DOHH2 (cell line): ENCODE results near the gene RNF149.

Experiments
- H3F3A ChIP-seq: fragments of 200-600 bp; sonication (generic), shearing (Covaris generic); 2 replicates; pipeline ENCODE4 v1.6.0; 2016; ENCODE audit warnings: antibody characterized with exemption, mild to moderate bottlenecking; ENCODE audit not compliant: control insufficient read depth, insufficient read depth
- H3K27ac ChIP-seq: fragments of 200-600 bp; sonication (generic); 2 replicates; pipeline ENCODE4 v1.5.1; 2014; ENCODE audit warnings: low read depth, mild to moderate bottlenecking, low read length, moderate library complexity
- H3K27me3 ChIP-seq: fragments of 200-600 bp; sonication (generic); 2 replicates; pipeline ENCODE4 v1.6.1; 2014; ENCODE audit warnings: mild to moderate bottlenecking, low read length, mixed read lengths; ENCODE audit not compliant: control insufficient read depth
- H3K36me3 ChIP-seq: fragments of 200-600 bp; sonication (generic); 2 replicates; pipeline ENCODE4 v1.6.1; 2014; ENCODE audit warnings: mild to moderate bottlenecking, low read length, moderate library complexity, mixed read lengths; ENCODE audit not compliant: control insufficient read depth
- H3K4me1 ChIP-seq: fragments of 200-600 bp; sonication (generic); 2 replicates; pipeline ENCODE4 v1.6.1; 2014; ENCODE audit warnings: mild to moderate bottlenecking, low read length, mixed read lengths; ENCODE audit not compliant: control insufficient read depth
- H3K4me2 ChIP-seq: fragments of 200-600 bp; sonication (generic); 2 replicates; pipeline ENCODE4 v1.6.0; 2014; ENCODE audit warnings: mild to moderate bottlenecking, low read length, moderate library complexity
- H3K4me3 ChIP-seq: fragments of 200-600 bp; sonication (generic); 2 replicates; pipeline ENCODE4 v1.5.1; 2014; ENCODE audit warnings: mild to moderate bottlenecking, low read length, mixed read lengths
- H3K79me2 ChIP-seq: fragments of 200-600 bp; sonication (generic); 2 replicates; pipeline ENCODE4 v1.6.1; 2014; ENCODE audit warnings: mild to moderate bottlenecking, low read length, mixed read lengths; ENCODE audit not compliant: control insufficient read depth
- H3K9me2 ChIP-seq: fragments of 200-600 bp; sonication (generic); replicated peaks from 2 replicates; pipeline ENCODE4 v1.6.1; 2014; ENCODE audit warnings: mild to moderate bottlenecking, low read length, mixed read lengths; ENCODE audit not compliant: control insufficient read depth
- H3K9me3 ChIP-seq: fragments of 200-600 bp; sonication (generic); 2 replicates; pipeline ENCODE4 v1.6.1; 2014; ENCODE audit warnings: antibody characterized with exemption, low read length, mixed read lengths; ENCODE audit not compliant: control insufficient read depth, insufficient read depth
- H4K20me1 ChIP-seq: fragments of 200-600 bp; sonication (generic); 2 replicates; pipeline ENCODE4 v1.6.0; 2014; ENCODE audit warnings: low read depth, mild to moderate bottlenecking, antibody characterized with exemption, low read length, moderate library complexity; ENCODE audit not compliant: control insufficient read depth, insufficient read depth
- EZH2phosphoT487 ChIP-seq: fragments of 200-600 bp; sonication (generic); IDR thresholded peaks from 2 replicates; pipeline ENCODE4 v1.6.1; 2017; ENCODE audit warnings: borderline replicate concordance, mild to moderate bottlenecking, antibody characterized with exemption, low read length, moderate library complexity, mixed read lengths
- TF ChIP-seq, protein P1 (sequence below): fragments of 200-600 bp; sonication (generic); IDR thresholded peaks from one replicate; pipeline ENCODE4 v1.5.1; 2014; ENCODE audit warnings: antibody characterized with exemption, mild to moderate bottlenecking, low read depth, low read length; ENCODE audit not compliant: poor library complexity, severe bottlenecking

RNF149 gene

GRCh38 chr2:101234169-101234938, 74.1 kb downstream of the RNF149 start:
- no peaks in the 10 kb centered on the region for H3K36me3 ChIP-seq
- no peaks in the 10 kb centered on the region for H3K9me2 ChIP-seq
- TF ChIP-seq, protein P1, sequence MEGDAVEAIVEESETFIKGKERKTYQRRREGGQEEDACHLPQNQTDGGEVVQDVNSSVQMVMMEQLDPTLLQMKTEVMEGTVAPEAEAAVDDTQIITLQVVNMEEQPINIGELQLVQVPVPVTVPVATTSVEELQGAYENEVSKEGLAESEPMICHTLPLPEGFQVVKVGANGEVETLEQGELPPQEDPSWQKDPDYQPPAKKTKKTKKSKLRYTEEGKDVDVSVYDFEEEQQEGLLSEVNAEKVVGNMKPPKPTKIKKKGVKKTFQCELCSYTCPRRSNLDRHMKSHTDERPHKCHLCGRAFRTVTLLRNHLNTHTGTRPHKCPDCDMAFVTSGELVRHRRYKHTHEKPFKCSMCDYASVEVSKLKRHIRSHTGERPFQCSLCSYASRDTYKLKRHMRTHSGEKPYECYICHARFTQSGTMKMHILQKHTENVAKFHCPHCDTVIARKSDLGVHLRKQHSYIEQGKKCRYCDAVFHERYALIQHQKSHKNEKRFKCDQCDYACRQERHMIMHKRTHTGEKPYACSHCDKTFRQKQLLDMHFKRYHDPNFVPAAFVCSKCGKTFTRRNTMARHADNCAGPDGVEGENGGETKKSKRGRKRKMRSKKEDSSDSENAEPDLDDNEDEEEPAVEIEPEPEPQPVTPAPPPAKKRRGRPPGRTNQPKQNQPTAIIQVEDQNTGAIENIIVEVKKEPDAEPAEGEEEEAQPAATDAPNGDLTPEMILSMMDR = no peak
- TF ChIP-seq EZH2phosphoT487 = no peak
- no peak overlapping the region for H3K4me2 ChIP-seq
- no peak overlapping the region for H3K4me3 ChIP-seq
- H3K9me3 ChIP-seq = no peaks in the 10 kb centered on the region; the same call in 1 of the 2 replicates
- H3K79me2 ChIP-seq = no peaks in the 10 kb centered on the region
- no peak overlapping the region for H3K27ac ChIP-seq
- H3K27me3 ChIP-seq = no peaks in the 10 kb centered on the region
- H4K20me1 ChIP-seq = no peaks in the 10 kb centered on the region
- H3F3A ChIP-seq = no peaks in the 10 kb centered on the region
- peaks cover 7% of the 10 kb centered on the region for H3K4me1 ChIP-seq

DNA sequence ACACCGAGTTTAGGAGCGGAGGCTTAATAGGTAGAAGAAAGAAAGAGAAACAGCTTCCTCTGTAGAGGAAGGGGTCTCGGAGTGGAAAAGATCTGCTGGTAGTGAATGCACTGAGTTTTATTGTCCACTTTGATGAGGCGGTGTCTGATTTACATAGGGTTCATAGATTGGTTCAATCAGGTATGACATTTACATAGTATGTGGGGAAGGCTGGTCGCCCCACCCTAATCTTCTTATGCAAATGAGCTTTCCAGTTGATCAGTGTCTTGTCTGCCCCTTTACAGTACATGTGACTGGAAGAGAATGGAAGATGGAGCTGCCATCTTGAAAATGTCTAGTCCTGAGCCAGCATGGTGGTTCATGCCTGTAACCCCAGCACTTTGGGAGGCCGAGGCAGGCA, 75.7 kb downstream of the RNF149 start:
- H3K27ac ChIP-seq = no peak overlapping the region

GRCh38 chr2:101231937-101232730, 76.4 kb downstream of the RNF149 start:
- no peaks in the 10 kb centered on the region for H3K9me2 ChIP-seq
- H3K4me3 ChIP-seq = no peak overlapping the region
- H3K4me2 ChIP-seq = no peak overlapping the region
- no peaks in the 10 kb centered on the region for H3K36me3 ChIP-seq
- H3K27me3 ChIP-seq = no peaks in the 10 kb centered on the region
- peaks cover 7% of the 10 kb centered on the region for H3K4me1 ChIP-seq
- H3K9me3 ChIP-seq = no peaks in the 10 kb centered on the region; the same call in 1 of the 2 replicates
- H3K79me2 ChIP-seq = no peaks in the 10 kb centered on the region
- TF ChIP-seq, protein P1 = no peak
- TF ChIP-seq EZH2phosphoT487 = no peak
- no peak overlapping the region for H3K27ac ChIP-seq
- no peaks in the 10 kb centered on the region for H4K20me1 ChIP-seq
- no peaks in the 10 kb centered on the region for H3F3A ChIP-seq

More for the DNA sequence above, 75.7 kb downstream of the RNF149 start:
- no peaks in the 10 kb centered on the region; the same call in 1 of the 2 replicates for H3K9me3 ChIP-seq
- H3K4me2 ChIP-seq = no peak overlapping the region
- H3F3A ChIP-seq = no peaks in the 10 kb centered on the region
- no peak overlapping the region for H3K4me3 ChIP-seq
- no peaks in the 10 kb centered on the region for H3K79me2 ChIP-seq
- no peaks in the 10 kb centered on the region for H3K36me3 ChIP-seq
- H3K27me3 ChIP-seq = no peaks in the 10 kb centered on the region
- H4K20me1 ChIP-seq = no peaks in the 10 kb centered on the region
- TF ChIP-seq, protein P1 = no peak
- TF ChIP-seq EZH2phosphoT487 = no peak
- H3K4me1 ChIP-seq = peaks cover 7% of the 10 kb centered on the region
- no peaks in the 10 kb centered on the region for H3K9me2 ChIP-seq
